Loucy (cell line): Measurements from ENCODE around the gene HS6ST1.

Experiments used
- EZH2phosphoT487 ChIP-seq: fragments of 200-600 bp; IDR thresholded peaks from 2 replicates; pipeline ENCODE4 v1.6.1; 2018; ENCODE audit warnings: antibody characterized with exemption, mild to moderate bottlenecking, moderate library complexity, borderline replicate concordance
- TF ChIP-seq, protein P1 (sequence below): fragments of 200-600 bp; sonication (generic); conservative IDR thresholded peaks from 2 replicates; pipeline ENCODE4 v1.5.1; 2014; ENCODE audit warnings: mild to moderate bottlenecking, antibody characterized with exemption, low read length

DNA sequence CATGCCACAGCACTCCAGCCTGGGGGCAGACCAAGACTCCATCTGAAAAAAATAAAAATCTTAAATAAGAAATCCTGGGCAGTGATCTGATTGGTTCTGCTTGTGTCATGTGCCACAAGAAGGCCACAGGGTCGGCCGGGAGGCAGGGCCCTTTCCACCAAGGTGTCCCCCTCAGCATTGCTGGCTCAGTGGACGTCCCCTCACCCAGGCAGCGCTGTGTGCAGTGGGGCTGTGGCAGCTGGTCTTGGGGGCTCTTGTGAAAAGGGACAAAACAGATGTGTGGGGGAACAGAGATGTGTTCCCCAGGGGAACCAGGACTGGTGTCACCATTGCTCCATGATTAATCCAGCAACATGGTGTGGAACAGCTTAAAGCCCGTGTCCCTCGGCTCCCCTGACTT lies 60.5 kb downstream of the HS6ST1 start:
- TF ChIP-seq, protein P1, sequence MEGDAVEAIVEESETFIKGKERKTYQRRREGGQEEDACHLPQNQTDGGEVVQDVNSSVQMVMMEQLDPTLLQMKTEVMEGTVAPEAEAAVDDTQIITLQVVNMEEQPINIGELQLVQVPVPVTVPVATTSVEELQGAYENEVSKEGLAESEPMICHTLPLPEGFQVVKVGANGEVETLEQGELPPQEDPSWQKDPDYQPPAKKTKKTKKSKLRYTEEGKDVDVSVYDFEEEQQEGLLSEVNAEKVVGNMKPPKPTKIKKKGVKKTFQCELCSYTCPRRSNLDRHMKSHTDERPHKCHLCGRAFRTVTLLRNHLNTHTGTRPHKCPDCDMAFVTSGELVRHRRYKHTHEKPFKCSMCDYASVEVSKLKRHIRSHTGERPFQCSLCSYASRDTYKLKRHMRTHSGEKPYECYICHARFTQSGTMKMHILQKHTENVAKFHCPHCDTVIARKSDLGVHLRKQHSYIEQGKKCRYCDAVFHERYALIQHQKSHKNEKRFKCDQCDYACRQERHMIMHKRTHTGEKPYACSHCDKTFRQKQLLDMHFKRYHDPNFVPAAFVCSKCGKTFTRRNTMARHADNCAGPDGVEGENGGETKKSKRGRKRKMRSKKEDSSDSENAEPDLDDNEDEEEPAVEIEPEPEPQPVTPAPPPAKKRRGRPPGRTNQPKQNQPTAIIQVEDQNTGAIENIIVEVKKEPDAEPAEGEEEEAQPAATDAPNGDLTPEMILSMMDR: no peak
- no peak for TF ChIP-seq EZH2phosphoT487
